Frontal cortex (tissue), 4 donors: Measurements from ENCODE around the gene VGLL4. TPM values are rescaled to one million over a fixed set of nuclear protein-coding genes. Genes with fewer than 3 reads are reported as not detected.
"Not testable (repeated sequence)": the region's sequence is repeated elsewhere in the genome, so short reads cannot be mapped to it uniquely, and the experiment has no call there.

Experiments
- DNase-seq, 2 donors: peaks; one replicate each; pipeline ENCODE4 v3.0.0; 2012; ENCODE audit warnings: low spot score in 2 of 2
- FAIRE-seq: peaks from 2 replicates; lab custom pipeline; 2012; peaks lifted over from hg19 to GRCh38; lab: Jason Lieb, UNC
- total RNA-seq: library from RNA; depleted of rRNA; stranded (reverse); fragments of >200 nt; gene quantifications from one replicate; pipeline ENCODE4 v1.2.3, GENCODE V29; 2014
- donor health status: control.
- donor health status: control.
- donor health status: control.

Gene VGLL4
- total RNA-seq, 1 donor from 2014 or later: 83.2 TPM

DNA sequence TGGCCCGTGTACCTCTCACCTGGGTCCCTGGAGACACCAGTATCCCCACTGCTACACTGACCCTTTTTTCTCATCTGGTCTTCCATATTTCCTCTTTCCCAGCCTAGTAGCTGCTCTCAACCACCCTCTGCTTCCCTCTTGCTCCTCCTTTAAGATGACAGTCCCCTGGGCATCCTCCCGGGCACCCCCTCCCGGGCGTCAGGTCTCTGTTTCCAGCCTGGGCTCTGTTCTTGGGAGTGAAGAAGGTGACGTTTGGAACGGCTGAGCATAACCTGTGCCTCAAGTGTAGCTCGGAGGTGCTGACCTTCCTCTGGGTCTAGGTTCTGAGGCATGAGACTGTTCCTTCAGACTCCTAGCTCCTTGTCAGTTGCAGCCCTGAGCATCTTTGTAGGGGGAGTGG lies 101.2 kb downstream of the VGLL4 start:
- DNase-seq: no peak
- FAIRE-seq: no peak

DNA sequence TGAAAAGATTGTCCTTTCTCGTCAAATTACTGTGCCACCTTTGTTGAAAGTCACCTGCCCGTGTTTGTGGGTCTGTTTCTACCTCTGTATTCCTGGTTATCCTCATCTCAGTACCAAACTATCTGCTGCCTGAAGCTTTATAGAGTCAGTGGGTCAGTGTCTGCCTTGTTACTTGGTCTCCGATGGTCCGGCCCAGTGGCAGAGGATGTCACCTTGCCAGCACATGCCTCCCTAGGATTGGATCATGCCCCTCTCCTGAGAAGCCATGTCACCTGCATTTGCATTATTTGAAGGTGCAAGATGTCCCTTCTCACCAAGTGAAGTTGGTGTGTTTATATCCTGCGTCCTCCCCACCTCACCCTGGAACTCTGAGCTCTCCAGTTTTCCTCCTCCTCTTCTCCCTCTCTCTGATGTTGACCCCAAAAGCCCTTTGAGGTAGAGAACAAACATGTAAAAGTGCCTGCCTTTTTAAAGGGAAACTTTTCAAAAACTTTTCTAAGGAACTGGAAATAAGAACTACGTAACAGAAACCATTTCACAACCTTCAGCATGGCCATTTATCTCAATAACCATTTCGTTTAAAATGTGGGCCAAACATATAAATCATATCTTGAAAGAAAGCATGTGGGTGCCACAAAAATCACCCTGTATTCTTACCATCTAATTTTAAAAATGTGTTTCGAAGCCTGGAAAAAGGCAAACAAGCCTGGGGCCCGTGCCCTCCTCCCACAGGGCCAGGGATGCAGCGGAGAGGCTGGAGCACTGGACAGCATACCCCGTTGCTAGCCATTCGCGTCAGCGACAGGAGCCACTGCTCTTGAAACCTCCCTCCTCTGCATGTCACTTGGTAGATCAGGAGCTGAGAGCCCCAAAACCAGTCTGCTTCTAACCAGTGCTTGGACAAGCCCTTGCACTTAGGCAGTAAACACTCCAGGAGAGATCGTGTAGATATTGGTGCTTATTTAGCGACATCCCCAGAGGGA lies 102.1 kb downstream of the VGLL4 start:
- FAIRE-seq (no peak), DNase-seq (no peak)

DNA sequence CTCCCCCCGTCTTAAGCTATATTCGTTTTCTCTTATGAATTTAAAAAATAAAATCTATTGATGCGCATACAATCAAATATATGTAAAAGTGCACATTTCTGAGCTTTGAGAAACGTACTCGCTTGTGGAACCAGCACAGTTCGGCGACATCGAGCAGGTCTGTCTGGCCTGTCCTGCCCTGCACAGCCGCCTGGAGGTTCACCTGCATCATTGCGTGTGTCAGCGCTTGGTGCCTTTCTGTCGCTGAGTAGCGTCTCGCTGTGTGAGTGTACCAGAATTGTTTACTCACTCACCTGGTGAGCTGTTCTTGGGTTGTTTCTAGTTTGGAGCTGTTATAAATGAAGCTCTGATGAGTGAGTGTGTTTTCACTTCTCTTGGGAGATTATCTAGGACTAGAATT lies 104.0 kb downstream of the VGLL4 start:
- FAIRE-seq (no peak), DNase-seq (no peak)

DNA sequence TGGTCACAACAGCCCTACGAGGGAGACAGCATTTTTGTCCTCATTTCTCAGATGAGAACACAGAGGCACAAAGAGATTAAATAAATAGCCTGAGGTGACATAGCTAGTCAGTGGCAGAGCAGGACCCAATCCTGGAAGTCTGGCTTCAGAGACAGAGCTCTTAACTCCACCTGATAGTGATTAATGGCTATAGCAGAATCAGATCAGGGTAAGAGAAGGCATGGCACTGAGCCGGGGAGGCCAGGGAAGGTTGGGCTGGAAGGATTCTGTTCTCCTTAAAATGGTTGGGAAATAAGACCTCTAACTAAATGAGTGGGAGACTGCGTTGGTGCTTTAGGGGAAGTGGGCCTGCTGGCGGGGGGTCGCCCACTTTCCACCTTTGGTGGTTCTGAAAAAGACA lies 104.5 kb downstream of the VGLL4 start:
- DNase-seq (no peak), FAIRE-seq (no peak)

DNA sequence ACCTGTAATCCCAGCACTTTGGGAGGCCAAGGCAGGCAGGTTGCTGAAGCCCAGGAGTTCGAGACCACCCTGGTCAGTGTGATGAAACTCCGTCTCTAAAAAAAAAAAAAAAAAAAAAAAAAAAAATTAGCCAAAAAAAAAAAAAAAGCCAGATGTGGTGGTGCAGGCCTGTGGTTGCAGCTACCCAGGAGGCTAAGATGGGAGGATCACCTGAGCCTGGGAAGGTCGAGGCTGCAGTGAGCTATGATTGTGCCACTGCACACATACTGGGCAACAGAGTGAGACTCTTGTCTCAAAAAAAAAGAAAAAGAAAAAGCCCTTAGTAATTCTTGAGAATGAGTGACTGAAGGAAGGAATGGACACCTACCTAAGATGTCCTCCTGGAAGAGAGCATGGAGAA lies 105.1 kb downstream of the VGLL4 start:
- FAIRE-seq: no peak
- no peak for DNase-seq

DNA sequence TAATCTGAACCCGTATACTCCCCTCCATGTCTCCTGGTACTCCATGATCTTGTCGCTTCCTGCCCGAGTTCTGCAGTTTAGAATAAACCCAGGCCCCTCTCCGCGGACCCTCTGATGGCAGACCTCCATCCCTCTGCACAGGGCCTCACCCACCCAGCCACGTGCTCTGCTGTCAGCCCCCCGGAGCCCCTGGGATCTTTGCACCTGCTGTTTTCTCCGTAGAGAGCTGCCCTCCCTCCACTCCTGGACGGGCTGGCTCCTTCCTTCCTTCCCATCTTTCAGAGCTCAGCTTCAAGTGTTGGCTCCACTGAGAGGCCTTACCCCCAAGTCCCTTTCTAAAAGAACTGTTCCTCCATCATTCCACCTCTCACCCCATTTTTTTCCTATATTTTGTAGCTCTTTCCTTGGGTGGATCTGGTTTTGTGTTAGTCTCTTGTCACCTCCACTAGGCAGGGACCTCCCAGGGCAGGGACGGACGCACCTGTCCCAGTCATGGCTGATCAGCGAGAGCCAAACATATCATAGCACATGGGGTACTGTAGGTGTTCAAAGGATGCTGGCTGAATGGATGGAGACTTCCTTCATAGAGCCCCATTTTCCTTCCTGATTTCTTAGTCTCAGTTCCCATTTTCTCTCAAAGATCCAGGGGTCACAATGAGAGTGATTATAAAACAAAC lies 106.6 kb downstream of the VGLL4 start:
- FAIRE-seq: no peak
- DNase-seq: no peak

DNA sequence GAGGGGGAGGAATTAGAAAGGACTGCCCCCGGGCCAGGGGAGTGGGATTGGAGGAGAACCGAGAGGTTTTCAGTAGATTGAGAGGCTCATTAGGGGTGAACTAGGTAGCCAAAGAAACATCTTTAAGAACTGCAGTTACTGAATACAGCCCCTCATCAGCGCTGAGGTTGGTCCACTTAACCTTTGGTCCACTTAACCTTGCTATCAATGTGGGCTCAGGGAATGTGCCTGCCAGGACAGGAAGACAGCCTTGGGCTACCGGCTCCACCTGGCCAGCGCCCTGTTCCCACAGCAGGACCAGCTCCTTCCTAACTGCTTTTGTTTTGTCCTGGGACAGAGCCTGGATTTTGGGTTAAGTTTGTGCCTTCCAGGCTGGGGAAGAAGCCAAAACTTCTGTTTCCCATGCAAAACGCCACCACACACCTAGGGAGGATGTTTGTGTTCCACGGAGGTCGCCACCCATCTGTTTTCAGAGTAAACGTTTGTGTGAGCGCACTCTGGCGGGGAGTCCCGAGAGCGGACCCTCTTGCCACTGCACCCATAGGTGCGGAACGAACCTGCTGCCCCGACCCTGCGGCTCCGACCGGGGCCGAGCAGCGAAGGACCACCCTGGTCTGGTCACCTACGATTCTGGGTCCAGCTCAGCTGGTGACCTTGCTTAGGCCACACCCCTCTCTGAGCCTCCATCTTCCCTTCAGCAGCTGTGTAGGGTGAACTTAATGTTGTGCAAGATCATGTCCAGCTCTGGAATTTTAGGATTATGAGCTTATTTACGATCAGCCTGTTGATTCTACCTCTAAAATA lies 107.4 kb downstream of the VGLL4 start:
- DNase-seq (no peak), FAIRE-seq (no peak)

DNA sequence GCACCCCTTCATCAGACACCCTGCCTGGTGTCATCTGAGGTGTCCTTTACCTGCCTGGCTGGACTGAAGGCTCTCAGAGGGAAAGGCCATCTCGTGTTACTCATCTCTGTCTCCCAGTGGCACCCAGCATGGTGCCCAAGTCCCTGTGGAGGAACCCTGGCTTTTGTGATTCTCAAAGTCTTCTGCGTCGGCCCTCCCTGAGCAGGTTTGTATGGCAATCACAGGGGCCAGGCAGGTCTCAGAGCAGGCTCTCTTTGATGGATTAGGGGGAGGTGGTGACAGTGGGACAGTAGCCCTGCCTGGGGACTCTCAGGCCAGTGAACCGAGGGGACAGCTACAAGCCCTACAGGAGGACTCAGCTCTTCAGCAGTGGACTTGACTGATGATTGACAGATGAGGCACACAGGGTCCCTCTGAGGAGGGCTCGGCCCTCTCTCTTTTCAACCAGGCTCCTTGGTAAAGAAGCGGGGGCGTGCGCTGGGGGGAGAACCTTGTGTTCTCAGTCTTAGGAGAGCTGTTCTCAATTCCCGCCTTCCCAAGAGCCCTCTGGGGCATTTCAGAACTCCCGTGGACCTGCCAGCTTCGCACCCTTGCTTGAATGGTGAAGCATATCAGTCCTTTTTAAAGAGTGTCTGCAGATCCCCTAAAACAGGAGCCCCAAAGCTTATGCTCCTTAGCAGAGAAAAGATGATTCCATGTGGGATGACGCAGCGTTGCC lies 108.3 kb downstream of the VGLL4 start:
- FAIRE-seq: no peak
- DNase-seq: no peak

DNA sequence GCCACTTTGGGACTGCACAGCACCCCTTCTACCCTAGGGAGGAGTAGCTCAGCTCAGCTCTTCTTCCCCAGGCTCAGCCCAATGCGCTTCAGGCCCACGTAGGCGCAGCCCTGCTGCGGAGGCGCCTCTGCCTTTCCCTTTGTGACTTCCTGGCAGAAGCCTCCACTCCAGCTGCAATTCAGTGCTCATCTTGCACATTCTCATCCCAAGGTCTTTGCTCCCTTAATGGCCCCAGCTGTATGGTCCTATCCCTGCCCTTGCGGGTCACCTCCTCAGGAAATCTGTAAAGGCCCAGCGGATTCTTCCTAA lies 109.0 kb downstream of the VGLL4 start:
- FAIRE-seq (no peak), DNase-seq (no peak)

DNA sequence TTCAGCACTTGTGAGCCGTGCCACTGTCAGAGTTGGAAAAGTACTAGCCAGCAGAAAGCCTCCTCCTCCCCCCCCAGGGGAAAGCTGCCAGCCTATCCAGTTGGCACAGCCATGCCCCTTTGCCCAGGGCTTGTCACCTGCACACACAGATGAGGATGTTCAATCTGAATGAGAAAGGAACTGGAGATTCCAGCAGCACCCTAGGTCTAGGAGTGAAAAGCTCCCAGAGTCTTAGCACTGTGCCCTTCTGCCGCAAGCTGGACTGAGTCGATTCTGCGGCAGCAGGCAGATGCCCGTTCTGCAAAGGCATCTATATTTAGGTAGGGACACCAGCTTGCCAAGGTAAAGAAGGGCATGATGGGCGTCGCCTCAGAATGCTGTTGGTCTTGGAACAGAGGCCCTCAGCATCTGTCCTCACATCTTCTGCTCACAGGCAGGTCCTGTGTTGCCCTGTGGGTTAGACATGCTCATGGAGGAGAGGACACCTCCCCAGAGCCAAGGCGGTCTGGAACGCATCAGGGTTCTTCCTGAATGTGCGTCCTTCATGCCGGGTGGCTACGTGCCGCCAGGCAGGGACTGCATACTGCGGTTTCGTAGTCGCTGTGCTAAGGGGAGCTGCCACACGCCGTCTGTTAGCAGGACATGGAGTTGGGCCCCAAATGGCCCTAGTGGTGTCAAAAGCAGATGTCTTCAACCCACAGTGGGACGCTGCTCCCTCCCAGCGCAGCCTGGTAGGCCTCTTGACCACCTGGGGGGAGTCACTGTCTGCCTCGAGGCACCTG lies 109.5 kb downstream of the VGLL4 start:
- DNase-seq: no peak
- FAIRE-seq: no peak

DNA sequence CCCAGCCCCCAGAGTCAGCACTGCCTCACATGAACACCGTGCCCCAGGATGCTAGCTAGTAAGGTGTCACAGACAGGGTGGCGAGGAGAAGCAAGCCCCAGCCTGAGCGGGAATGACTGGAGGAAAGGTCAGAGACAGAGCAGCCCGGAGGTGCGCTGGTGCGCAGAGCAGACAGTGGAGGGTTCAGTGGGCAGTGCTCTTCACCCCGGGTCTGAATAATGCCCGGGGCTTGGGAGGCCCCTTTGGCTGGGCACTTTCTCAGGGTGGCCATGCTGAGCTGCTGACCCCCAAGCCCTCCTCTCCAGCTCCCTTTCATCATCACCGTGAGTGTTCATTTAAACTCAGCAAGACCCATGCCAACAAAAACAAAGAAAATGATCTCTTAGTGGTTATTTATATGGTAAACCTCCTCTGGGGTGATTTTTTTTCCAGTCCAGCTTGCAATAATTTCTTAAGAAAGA lies 110.8 kb downstream of the VGLL4 start:
- FAIRE-seq (no peak), DNase-seq (no peak)

DNA sequence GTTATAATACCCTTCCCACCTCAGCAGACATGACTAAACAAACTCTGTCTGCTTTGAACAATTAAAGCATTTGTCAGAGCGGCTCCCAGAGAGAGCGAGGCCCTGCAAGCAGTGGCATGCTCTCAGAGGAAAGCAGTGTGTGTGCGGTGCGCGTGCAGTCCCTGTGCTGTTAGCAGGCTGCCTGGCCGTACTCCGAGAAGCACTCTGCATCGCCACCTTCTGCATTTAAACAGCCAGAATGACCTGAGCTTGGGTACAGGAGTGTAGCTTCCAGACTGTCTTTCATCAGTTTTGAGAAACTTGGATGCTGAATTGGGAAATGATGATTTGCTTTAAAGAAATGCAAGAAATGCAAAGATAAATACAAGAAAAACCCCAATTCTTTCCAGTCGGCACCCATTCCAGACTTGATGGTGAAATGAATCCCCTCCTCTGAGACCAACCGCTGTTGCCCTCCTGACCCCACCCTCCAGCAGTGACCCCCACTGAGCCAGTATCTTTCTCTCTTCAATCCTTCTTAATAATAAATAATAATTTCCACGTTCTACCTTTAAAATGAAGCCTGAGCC lies 113.5 kb downstream of the VGLL4 start:
- DNase-seq (no peak), FAIRE-seq (no peak)

DNA sequence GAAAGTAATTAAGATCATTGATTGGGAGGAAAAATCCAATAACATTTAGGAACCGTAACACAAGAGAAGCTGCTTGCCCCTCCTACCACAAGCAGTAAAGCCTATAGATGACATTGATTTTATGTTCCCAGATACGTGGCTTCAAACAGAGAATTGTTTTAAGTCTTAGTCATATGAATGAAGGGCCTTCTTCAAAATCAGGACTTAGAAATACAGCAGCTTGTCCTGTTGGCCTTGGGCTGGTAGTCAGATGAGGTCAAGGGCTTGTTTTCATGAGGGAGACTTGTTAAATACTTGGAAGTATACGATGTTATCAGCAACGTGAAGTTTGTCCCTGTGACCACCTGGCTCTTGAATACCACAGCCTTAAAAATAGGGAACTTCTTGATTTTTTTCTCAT lies 114.4 kb downstream of the VGLL4 start:
- DNase-seq (no peak), FAIRE-seq (no peak)

DNA sequence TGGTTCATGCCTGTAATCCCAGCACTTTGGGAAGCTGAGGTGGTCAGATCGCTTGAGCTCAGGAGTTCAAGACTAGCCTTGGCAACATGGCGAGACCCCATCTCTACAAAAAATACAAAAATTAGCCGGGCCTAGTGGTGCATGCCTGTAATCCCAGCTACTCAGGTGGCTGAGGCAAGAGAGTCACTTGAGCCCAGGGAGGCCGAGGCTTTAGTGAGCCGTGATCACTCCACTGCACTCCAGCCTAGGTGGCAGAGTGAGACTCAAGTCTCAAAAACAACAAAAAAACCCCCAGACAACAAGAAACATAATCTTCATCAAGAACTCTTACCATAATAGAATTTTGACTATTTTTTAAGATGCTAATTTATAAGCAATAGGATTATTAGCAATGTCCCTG lies 117.6 kb downstream of the VGLL4 start:
- not testable (repeated sequence) for FAIRE-seq, DNase-seq

DNA sequence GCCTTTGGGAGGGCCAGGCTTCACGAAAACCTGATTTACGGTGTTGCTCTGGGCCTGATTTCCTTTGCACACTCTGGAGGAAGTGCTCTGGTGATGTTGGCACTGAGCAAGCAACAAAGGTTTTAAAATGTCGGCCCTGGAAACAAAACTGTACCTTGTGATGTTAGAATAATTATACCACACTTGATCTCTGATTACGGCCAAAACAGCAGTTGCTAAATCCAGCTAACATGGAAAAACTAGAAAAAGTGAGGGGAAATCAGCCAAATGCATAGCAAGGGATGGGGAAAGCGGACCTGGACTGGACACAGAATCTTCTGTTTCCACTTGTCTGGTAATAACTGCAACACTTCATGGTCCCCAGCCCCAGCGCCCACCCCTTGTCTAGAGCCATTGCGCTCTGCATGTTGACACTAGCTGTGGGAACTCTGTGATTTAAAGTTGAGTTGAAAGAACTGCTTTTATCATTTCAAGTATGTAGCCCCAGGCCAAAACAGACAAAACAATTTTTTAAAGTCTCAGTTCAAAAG lies 120.1 kb downstream of the VGLL4 start:
- FAIRE-seq (no peak), DNase-seq (no peak)

DNA sequence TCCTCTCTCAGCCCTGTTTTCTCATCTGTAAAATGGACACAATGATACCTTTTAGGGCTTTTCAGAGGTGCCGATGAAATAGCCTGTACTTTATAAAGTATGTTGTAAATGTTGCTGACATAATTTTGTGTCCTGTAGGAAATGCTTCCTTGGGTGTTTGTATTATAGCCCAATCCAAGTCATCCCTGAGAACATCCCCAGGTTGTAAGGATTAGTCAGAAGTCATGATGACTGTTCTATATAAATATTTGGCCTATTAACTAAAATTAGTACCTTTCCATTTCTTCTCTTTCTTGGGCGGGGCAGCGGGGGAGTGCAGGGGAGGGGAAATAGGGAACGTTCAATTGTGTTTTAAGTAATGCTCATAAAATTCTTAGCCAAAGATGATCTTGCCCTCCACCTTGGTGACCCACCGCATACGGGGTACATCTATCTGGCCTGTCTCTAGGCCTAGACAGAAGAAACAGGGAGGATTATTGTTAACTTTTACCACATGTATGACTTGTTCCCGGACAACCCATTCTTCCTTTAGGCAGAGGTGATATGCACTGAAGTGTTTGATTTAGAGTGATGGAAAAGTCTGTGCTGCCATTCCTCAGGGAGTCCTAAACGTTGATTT lies 120.7 kb downstream of the VGLL4 start:
- FAIRE-seq (no peak), DNase-seq (no peak)

DNA sequence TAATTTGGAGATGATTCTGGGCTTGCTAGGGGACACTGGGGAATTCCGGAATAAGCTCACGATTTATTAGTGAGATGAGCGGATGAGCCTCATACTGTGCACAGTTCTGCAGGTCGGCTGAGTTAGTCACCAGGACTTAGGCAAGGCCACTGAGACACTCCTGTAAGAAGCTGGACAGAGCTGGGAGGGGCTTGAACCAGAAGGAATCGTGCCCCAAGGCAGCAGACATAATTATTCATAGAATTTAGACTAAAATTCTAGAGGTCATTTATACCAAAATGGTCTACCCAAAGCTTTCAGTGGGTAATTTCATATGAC lies 121.4 kb downstream of the VGLL4 start:
- no peak for DNase-seq
- no peak for FAIRE-seq

DNA sequence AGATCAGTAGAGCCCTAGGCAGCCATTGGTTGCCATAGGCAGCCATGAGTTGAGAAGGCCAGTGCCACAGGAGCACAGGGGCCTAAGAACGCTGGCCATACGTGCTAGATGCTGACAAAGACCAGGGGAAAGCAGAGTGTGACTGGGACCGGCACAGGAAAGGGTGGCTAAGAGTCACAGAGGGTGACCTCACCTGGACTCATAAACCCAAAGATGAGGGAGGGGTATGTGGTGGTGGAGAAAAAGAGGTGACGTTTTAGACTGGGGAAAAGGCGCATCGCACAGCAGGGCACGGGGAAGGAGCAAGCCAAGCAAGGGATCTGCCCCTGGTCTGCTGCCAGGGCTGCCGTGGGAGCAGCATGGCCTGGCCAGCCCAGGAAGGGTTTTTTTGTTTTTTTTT lies 122.5 kb downstream of the VGLL4 start:
- no peak for FAIRE-seq
- no peak for DNase-seq
